Stomach (tissue), 4 donors: Measurements from ENCODE around the gene BBX.

Experiments used
- EP300 ChIP-seq: sonication (generic); formaldehyde crosslinking; IDR thresholded peaks from one replicate; pipeline ENCODE4 v1.6.1; 2017; ENCODE audit warnings: antibody characterized with exemption
- TF ChIP-seq, protein P1 (sequence below), 7 experiments: fragments of 450-650 bp in 4 of 7; fragments of 200-600 bp in 3 of 7; sonication (generic) in 3 of 7; IDR thresholded peaks; one replicate each; pipeline ENCODE4 v1.5.1; 2016 to 2019; ENCODE audit warnings: antibody characterized with exemption in 7 of 7, control low read depth in 2 of 7, mild to moderate bottlenecking in 1 of 7

DNA sequence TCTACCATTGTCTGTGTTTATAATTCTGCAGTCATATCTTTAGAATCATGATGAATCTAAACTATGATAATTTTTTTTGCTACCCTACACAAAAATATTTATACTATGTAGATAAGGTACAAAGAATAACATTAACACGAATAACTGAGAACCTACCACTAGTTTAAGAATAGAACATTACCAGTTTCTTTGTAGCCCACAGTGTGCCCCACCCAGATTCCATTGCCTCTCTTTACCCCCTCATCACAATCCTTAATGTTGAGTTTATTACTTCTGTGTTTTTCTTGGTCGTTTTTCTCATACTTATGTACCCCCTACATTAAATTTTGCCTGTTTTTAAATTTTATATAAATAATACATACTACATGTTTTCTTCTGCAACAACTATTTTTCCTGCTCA is 140.5 kb downstream of the BBX start:
- TF ChIP-seq EP300: no peak
- TF ChIP-seq, protein P1, sequence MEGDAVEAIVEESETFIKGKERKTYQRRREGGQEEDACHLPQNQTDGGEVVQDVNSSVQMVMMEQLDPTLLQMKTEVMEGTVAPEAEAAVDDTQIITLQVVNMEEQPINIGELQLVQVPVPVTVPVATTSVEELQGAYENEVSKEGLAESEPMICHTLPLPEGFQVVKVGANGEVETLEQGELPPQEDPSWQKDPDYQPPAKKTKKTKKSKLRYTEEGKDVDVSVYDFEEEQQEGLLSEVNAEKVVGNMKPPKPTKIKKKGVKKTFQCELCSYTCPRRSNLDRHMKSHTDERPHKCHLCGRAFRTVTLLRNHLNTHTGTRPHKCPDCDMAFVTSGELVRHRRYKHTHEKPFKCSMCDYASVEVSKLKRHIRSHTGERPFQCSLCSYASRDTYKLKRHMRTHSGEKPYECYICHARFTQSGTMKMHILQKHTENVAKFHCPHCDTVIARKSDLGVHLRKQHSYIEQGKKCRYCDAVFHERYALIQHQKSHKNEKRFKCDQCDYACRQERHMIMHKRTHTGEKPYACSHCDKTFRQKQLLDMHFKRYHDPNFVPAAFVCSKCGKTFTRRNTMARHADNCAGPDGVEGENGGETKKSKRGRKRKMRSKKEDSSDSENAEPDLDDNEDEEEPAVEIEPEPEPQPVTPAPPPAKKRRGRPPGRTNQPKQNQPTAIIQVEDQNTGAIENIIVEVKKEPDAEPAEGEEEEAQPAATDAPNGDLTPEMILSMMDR (IDR thresholded peaks at IDR 0.05): no peak
